Heart left ventricle (tissue), 13 donors: Measurements from ENCODE around the gene ZNF618.

Experiments
- POLR2A ChIP-seq, 2 donors: fragments of 450-650 bp; IDR thresholded peaks; one replicate each; pipeline ENCODE4 v1.6.1; 2017; ENCODE audit warnings: antibody characterized with exemption in 2 of 2, mild to moderate bottlenecking in 2 of 2, moderate library complexity in 2 of 2
- TF ChIP-seq, protein P1 (sequence below), 12 donors: fragments of 200-600 bp; sonication (generic) in 4 of 12; IDR thresholded peaks; one replicate each; pipeline versions ENCODE4 v1.5.0 to v1.8.0; 2018 to 2022; ENCODE audit warnings: antibody characterized with exemption in 12 of 12, mild to moderate bottlenecking in 5 of 12
- donor health status: ischemic (EF 13 %, LVEDD 7.1; RV severe dilation, severe dysfunction).
- donor health status: DM: no; HTN: yes; CAD: no.
- donor health status: DM: no; HTN: no; CAD: no.
- donor health status: ischemic (EF 25% LVEDD 6.9; RV normal size, moderate dysfunction).
- donor health status: ischemic (EF 25% LVEDD 5.7; RV mildly dilated, moderate dysfunction).
- donor health status: ischemic (EF 35%, LVEDD 5.7; RV mildly dilated, moderate dysfunction).
- donor health status: nonischemic (EF 11% LVEDD 7.7; RV severe dilation, severe dysfunction).
- donor health status: DM: yes; HTN: yes; CAD: no.
- donor health status: PGD.
- donor health status: ischemic (EF 29% LVEDD 5.4; RV normal size, mild dysfunction).
- donor health status: nonischemic (EF 23%, LVEDD 6.1; RV moderate dilation, normal function).

GRCh38 chr9:113913426-113914195 lies 37.5 kb downstream of the ZNF618 start:
- TF ChIP-seq, protein P1, sequence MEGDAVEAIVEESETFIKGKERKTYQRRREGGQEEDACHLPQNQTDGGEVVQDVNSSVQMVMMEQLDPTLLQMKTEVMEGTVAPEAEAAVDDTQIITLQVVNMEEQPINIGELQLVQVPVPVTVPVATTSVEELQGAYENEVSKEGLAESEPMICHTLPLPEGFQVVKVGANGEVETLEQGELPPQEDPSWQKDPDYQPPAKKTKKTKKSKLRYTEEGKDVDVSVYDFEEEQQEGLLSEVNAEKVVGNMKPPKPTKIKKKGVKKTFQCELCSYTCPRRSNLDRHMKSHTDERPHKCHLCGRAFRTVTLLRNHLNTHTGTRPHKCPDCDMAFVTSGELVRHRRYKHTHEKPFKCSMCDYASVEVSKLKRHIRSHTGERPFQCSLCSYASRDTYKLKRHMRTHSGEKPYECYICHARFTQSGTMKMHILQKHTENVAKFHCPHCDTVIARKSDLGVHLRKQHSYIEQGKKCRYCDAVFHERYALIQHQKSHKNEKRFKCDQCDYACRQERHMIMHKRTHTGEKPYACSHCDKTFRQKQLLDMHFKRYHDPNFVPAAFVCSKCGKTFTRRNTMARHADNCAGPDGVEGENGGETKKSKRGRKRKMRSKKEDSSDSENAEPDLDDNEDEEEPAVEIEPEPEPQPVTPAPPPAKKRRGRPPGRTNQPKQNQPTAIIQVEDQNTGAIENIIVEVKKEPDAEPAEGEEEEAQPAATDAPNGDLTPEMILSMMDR (IDR thresholded peaks at IDR 0.05) = no peak
- no peak for TF ChIP-seq POLR2A (IDR thresholded peaks at IDR 0.05)
